K562 (cell line): ENCODE data around the gene SLC16A12. TPM values are rescaled to one million over a fixed set of nuclear protein-coding genes. Genes with fewer than 3 reads are reported as not detected.
A peak's percentile ranks its signal among the peaks of the same experiment; 100 is the strongest.

ENCODE experiments used
- ATAC-seq: fragments of 200-7000 bp; cut with Tn5 transposase; 3 replicates; pipeline ENCODE4 v1.9.1; 2020; ENCODE audit warnings: moderate library complexity
- Bru-seq: library from RNA; stranded (reverse); fragments of 400-500 nt; gene quantifications from one replicate; lab custom pipeline; 2021; lab: Mats Ljungman, UMichigan
- BruChase-seq, 2 experiments: library from RNA; stranded (reverse); fragments of 400-500 nt; gene quantifications; one replicate each; lab custom pipeline; 2021; lab: Mats Ljungman, UMichigan
- BruUV-seq: library from RNA; stranded (reverse); fragments of 400-500 nt; replicated peaks from 2 replicates; lab custom pipeline; 2021; lab: Mats Ljungman, UMichigan
- CTCF ChIA-PET: fragments of 300-600 bp; formaldehyde crosslinking; extraction: SDS; loops from one replicate; lab custom pipeline; 2021; ENCODE audit warnings: low intra/inter-chr PET ratio; lab: Yijun Ruan, JAX
- POLR2A ChIA-PET: fragments of 300-600, 350-650 bp; sonication (Branson Sonifier 250); formaldehyde crosslinking; extraction: SDS; loops from one replicate; lab custom pipeline; 2021; ENCODE audit warnings: antibody characterized with exemption, inconsistent platforms; lab: Yijun Ruan, JAX
- DNase-seq, 4 experiments: peaks; one replicate each; pipeline versions ENCODE4 v3.0.0 to v3.0.0-alpha.2; 2011 to 2018; ENCODE audit warnings: low spot score in 3 of 4, mixed read lengths in 3 of 4; ENCODE audit errors: extremely low read depth in 1 of 4
- FAIRE-seq: peaks from 2 replicates; lab custom pipeline; 2011; peaks lifted over from hg19 to GRCh38; lab: Jason Lieb, UNC
- H2AFZ ChIP-seq: 2 replicates; pipeline ENCODE4 v1.6.0; 2011; ENCODE audit warnings: low read depth, low read length, control low read depth, inconsistent platforms
- H3K27ac ChIP-seq: fragments of 200-600 bp; 3 replicates; pipeline ENCODE4 v1.8.0; 2011; ENCODE audit warnings: low read depth, mild to moderate bottlenecking, control low read depth, inconsistent platforms, low read length, moderate library complexity, mixed read lengths; ENCODE audit errors: extremely low read depth
- H3K27me3 ChIP-seq, 2 experiments: fragments of 300-600 bp in 1 of 2; 2 replicates in 1 of 2; 3 replicates in 1 of 2; pipeline versions ENCODE4 v1.6.0 to v1.8.0; 2011; ENCODE audit warnings: inconsistent platforms in 2 of 2, low read length in 2 of 2, mild to moderate bottlenecking in 1 of 2, mixed read lengths in 1 of 2, moderate library complexity in 1 of 2; ENCODE audit not compliant: control insufficient read depth in 2 of 2, insufficient read depth in 2 of 2
- H3K36me3 ChIP-seq: fragments of 300-600 bp; 3 replicates; pipeline ENCODE4 v1.8.0; 2011; ENCODE audit warnings: mild to moderate bottlenecking, low read length, inconsistent platforms; ENCODE audit not compliant: control insufficient read depth, insufficient read depth
- H3K4me1 ChIP-seq, 2 experiments: fragments of 200-600 bp in 1 of 2; replicated peaks in 1 of 2; 2 replicates in 1 of 2; 3 replicates in 1 of 2; pipeline versions ENCODE4 v1.5.1 to v1.8.0; 2011; ENCODE audit warnings: inconsistent platforms in 2 of 2, low read length in 2 of 2, mild to moderate bottlenecking in 1 of 2, mixed read lengths in 1 of 2, moderate library complexity in 1 of 2; ENCODE audit not compliant: control insufficient read depth in 2 of 2, insufficient read depth in 2 of 2
- H3K4me2 ChIP-seq: 2 replicates; pipeline ENCODE4 v1.6.1; 2011; ENCODE audit warnings: low read length, control low read depth, inconsistent platforms, mixed read lengths; ENCODE audit not compliant: insufficient read depth
- H3K4me3 ChIP-seq: fragments of 200-600 bp; sonication (generic), shearing (Covaris generic); 2 replicates; pipeline ENCODE4 v1.5.1; 2016; ENCODE audit warnings: control low read depth, inconsistent platforms
- H3K79me2 ChIP-seq: fragments of 200-600 bp; 3 replicates; pipeline ENCODE4 v1.8.0; 2011; ENCODE audit warnings: low read length, inconsistent platforms; ENCODE audit not compliant: control insufficient read depth, insufficient read depth
- H3K9ac ChIP-seq, 2 experiments: 2 replicates each; pipeline versions ENCODE4 v1.6.0 to v1.6.1; 2011; ENCODE audit warnings: low read depth in 2 of 2, low read length in 2 of 2, control low read depth in 1 of 2, inconsistent platforms in 1 of 2, mild to moderate bottlenecking in 1 of 2, mixed read lengths in 1 of 2; ENCODE audit not compliant: insufficient read depth in 1 of 2
- H3K9me1 ChIP-seq: one replicate; pipeline ENCODE4 v1.6.0; 2011; ENCODE audit warnings: inconsistent platforms, mild to moderate bottlenecking, low read length, moderate library complexity; ENCODE audit not compliant: control insufficient read depth, insufficient read depth
- H3K9me3 ChIP-seq: replicated peaks from 2 replicates; pipeline ENCODE4 v1.5.1; 2011; ENCODE audit warnings: low read depth, low read length, inconsistent platforms; ENCODE audit not compliant: control insufficient read depth, insufficient read depth
- H4K20me1 ChIP-seq: replicated peaks from 2 replicates; pipeline ENCODE4 v1.6.1; 2011; ENCODE audit warnings: low read length, inconsistent platforms, mixed read lengths; ENCODE audit not compliant: control insufficient read depth, insufficient read depth
- PCBP1 ChIP-seq: fragments of 200-400 bp; formaldehyde crosslinking; IDR thresholded peaks from 2 replicates; pipeline ENCODE4 v1.6.1; 2018; ENCODE audit warnings: mild to moderate bottlenecking, low read depth, low read length; ENCODE audit not compliant: poor library complexity, severe bottlenecking
- ZNF507 ChIP-seq: conservative IDR thresholded peaks from 2 replicates; pipeline ENCODE4 v1.6.1; 2017; ENCODE audit warnings: missing genetic modification characterization, missing compliant biosample characterization
- WGBS: fragments of 100-300 bp; shearing (Covaris generic); methylation state at CpG from one replicate; pipeline ENCODE4 v1.1.6; 2016; ENCODE audit warnings: low coverage, mixed read lengths; ENCODE audit not compliant: insufficient coverage; ENCODE audit errors: missing lambda C conversion rate; 5-methylcytosine and 5-hydroxymethylcytosine counted together
- in situ Hi-C: fragments of 300-500 bp; cut with MboI; formaldehyde crosslinking; loops from 4 replicates; pipeline ENCODE4 v1.15.0; 2018; ENCODE audit warnings: inconsistent platforms, mixed read lengths
- intact Hi-C: fragments of 100-400 bp; cut with micrococcal nuclease; formaldehyde crosslinking; loops from 2 replicates; pipeline ENCODE4 v1.14.2; 2022
- long read RNA-seq, 3 experiments: library from polyadenylated mRNA in 2 of 3; library from RNA in 1 of 3; unstranded in 2 of 3; stranded (forward) in 1 of 3; transcript quantifications; one replicate each; pipeline ENCODE4 v2.0.0, GENCODE V29; 2019 to 2022
- polyA minus RNA-seq, 3 experiments: library from RNA; depleted of rRNA, polyadenylated mRNA; stranded (reverse); fragments of >200 nt; gene quantifications; 2 replicates each; pipeline ENCODE4 v1.2.3, GENCODE V29; 2011
- polyA plus RNA-seq, 8 experiments: library from polyadenylated mRNA; depleted of rRNA in 4 of 8; stranded (reverse) in 5 of 8; unstranded in 3 of 8; fragments of >200 nt; fragmentation: Nextera tagmentation in 2 of 8; fragmentation: Illumina TruSeq in 1 of 8; extraction: Ambion mirVana in 2 of 8; extraction: Trizol in 1 of 8; gene quantifications; 2 replicates each; pipeline versions ENCODE4 v1.2.1 to v1.2.3, GENCODE V29; 2011 to 2014; ENCODE audit warnings: inconsistent platforms in 1 of 8, missing spikeins in 1 of 8
- total RNA-seq, 7 experiments: library from RNA; depleted of rRNA in 6 of 7; stranded (reverse); fragments of >200 nt in 6 of 7; fragmentation: Illumina TruSeq in 2 of 7; extraction: Trizol in 2 of 7; gene quantifications; 2 replicates each; pipeline versions ENCODE4 v1.2.1 to v1.2.3, GENCODE V29; 2011 to 2021; ENCODE audit warnings: low replicate concordance in 1 of 7
- TF ChIP-seq, protein P1 (sequence below), 2 experiments: IDR thresholded peaks; 2 replicates each; pipeline ENCODE4 v1.6.1; 2011; ENCODE audit warnings: borderline replicate concordance in 1 of 2, control low read depth in 1 of 2, low read depth in 1 of 2, low read length in 1 of 2, mild to moderate bottlenecking in 1 of 2, mixed read lengths in 1 of 2, moderate library complexity in 1 of 2; ENCODE audit not compliant: insufficient read depth in 1 of 2, insufficient read length in 1 of 2, poor library complexity in 1 of 2, severe bottlenecking in 1 of 2; ENCODE audit errors: extremely low read depth in 1 of 2

Gene SLC16A12, protein sequence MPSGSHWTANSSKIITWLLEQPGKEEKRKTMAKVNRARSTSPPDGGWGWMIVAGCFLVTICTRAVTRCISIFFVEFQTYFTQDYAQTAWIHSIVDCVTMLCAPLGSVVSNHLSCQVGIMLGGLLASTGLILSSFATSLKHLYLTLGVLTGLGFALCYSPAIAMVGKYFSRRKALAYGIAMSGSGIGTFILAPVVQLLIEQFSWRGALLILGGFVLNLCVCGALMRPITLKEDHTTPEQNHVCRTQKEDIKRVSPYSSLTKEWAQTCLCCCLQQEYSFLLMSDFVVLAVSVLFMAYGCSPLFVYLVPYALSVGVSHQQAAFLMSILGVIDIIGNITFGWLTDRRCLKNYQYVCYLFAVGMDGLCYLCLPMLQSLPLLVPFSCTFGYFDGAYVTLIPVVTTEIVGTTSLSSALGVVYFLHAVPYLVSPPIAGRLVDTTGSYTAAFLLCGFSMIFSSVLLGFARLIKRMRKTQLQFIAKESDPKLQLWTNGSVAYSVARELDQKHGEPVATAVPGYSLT
- total RNA-seq (2011; cell fraction: chromatin; rRNA removed; ENCODE audit: low replicate concordance), result not detected in 2 replicates
- not detected in 2 replicates for total RNA-seq (2011; cell fraction: nucleolus; rRNA removed)
- total RNA-seq (2011; cell fraction: nucleoplasm; rRNA removed), result not detected in 2 replicates
- total RNA-seq (2014; rRNA removed) (not detected in 2 replicates), total RNA-seq (2014; rRNA removed; fragmentation: Illumina TruSeq; extraction: Trizol) (not detected in 2 replicates), total RNA-seq (2015; rRNA removed; fragmentation: Illumina TruSeq; extraction: Trizol) (not detected in 2 replicates), total RNA-seq (2021) (0.04 TPM in 1 of 2 replicates, not detected in the other), polyA plus RNA-seq (2011; rRNA removed) (not detected in 2 replicates), polyA plus RNA-seq (2014; fragmentation: Illumina TruSeq; extraction: Trizol) (not detected in 2 replicates), polyA plus RNA-seq (2014; fragmentation: Nextera tagmentation; extraction: Ambion mirVana) (not detected), polyA plus RNA-seq (2014; rRNA removed) (not detected in 2 replicates), polyA minus RNA-seq (2011; rRNA and poly(A)+ RNA removed) (not detected in 2 replicates), Bru-seq, nascent RNA (not detected), BruChase-seq, experiment 1, labeled RNA remaining after a 2-hour chase (percentile 14 among the genes with signal in this experiment), BruChase-seq, experiment 2, labeled RNA remaining after a 6-hour chase (percentile 10 among the genes with signal in this experiment)
- not detected in 2 replicates for polyA plus RNA-seq (2011; cell fraction: cytosol; rRNA removed)
- not detected in 2 replicates for polyA plus RNA-seq (2011; cell fraction: nucleus; rRNA removed)
- 0.01 TPM in 1 of 2 replicates, not detected in the other for polyA plus RNA-seq (2012)
- not detected in 2 replicates for polyA minus RNA-seq (2011; cell fraction: cytosol; rRNA and poly(A)+ RNA removed)
- not detected in 2 replicates for polyA minus RNA-seq (2011; cell fraction: nucleus; rRNA and poly(A)+ RNA removed)
- long read RNA-seq, experiment 1, result 0 reads
- long read RNA-seq, experiment 2, result 0 reads
- long read RNA-seq, experiment 3, result 0 reads

DNA sequence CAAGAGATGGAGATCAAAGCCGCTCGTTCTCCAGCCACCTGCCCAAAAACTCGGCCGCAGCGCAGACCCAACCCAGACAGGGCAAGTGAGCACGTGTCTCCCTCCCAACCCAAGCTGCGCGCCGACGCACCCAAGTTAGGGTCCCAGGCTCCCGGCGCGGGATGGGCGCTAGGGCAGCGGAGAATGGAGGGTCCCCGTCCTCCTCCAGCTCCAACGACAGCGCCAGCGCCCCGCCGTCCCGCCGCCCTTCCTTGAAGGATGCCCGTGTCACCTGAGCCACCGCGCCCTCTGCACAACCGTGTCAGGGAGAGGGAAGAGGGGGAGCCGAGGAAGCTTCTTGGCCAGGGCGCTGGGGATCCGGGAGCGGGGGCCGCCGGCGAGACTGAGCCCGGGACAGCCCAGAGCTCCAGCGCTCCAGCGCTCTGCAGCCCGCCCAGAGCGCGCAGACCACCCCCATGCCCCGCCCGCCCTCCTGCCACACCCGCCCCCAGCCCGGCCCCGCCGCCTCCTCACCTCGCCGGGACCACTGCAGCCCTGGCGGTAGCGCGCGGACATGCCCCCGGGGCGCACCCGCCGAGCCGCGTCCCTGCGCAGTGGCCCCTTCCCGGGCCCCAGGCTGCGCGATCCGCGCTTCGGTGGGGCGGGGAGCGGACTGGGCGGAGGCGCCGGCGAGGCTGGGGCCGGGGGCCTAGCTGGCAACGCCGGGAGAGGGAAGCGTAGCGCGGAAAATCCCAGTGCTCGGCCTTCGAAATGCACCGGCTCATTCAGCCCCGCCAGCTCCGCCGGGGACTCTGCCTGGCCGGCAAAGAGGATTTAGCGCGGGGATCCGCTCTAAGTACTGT is at the start of gene SLC16A12:
SLC16A12 (minus strand) TSS at position 424 of the 842 bp plus-strand sequence. CDS start 73,016 bp downstream, outside the sequence.
- no peak for ATAC-seq
- ChIA-PET POLR2A (no interaction called here), CTCF (no interaction called here)
- Histone ChIP-seq H3K9me3 (no peaks in the 10 kb centered on the region), H2AFZ (no peak within 1 kb of the TSS), H3K79me2 (no peaks in the 10 kb centered on the region), H3K36me3 (no peaks in the 10 kb centered on the region), H3K9me1 (no peaks in the 10 kb centered on the region), H3K27ac (no peak within 1 kb of the TSS), H3K9ac (no peak within 1 kb of the TSS), H4K20me1 (no peaks in the 10 kb centered on the region), H3K4me2 (no peak within 1 kb of the TSS), H3K4me1 (0 out of 5 replicates have a peak, but pooled peaks cover 0 to 4% of the 10 kb centered on the region in 2 experiments), H3K4me3 (no peak within 1 kb of the TSS), H3K27me3 (peaks cover 0 to 25% of the 10 kb centered on the region in 2 experiments; a peak in 3 of 5 replicates)
- WGBS, result 18% methylated on average over 27 of the region's 87 CpGs
- intact Hi-C loops (no loop called here), in situ Hi-C loops (no loop called here)
- FAIRE-seq, result no peak
- no TSS peak for BruUV-seq
- DNase-seq, result no peak
- TF ChIP-seq PCBP1, result no peak
- TF ChIP-seq, protein P1, sequence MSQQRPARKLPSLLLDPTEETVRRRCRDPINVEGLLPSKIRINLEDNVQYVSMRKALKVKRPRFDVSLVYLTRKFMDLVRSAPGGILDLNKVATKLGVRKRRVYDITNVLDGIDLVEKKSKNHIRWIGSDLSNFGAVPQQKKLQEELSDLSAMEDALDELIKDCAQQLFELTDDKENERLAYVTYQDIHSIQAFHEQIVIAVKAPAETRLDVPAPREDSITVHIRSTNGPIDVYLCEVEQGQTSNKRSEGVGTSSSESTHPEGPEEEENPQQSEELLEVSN (IDR thresholded peaks at IDR 0.05; ENCODE audit: borderline replicate concordance in 1 of 2, extremely low read depth in 1 of 2, insufficient read depth in 1 of 2, insufficient read length in 1 of 2, low read depth in 1 of 2, low read length in 1 of 2, poor library complexity in 1 of 2, severe bottlenecking in 1 of 2), result no peak
- no peak for TF ChIP-seq ZNF507
